GM20431 (cell line): ENCODE measurements around the gene KRTAP10-8.
"Not testable (repeated sequence)": the region's sequence is repeated elsewhere in the genome, so short reads cannot be mapped to it uniquely, and the experiment has no call there.

Source experiments
- in situ Hi-C: fragments of 300-500 bp; cut with MseI, MboI; formaldehyde crosslinking; loops from one replicate; pipeline ENCODE4 v1.15.0; 2020; ENCODE audit warnings: low sequenced_read_pairs; ENCODE audit not compliant: unreplicated experiment

Gene KRTAP10-8

GRCh38 chr21:44578371-44579055, 33.4 kb upstream of the KRTAP10-8 start:
- in situ Hi-C loops = no loop called here

GRCh38 chr21:44579056-44579832, 32.6 kb upstream of the KRTAP10-8 start:
- in situ Hi-C loops = no loop called here

- in situ Hi-C loops = no loop called here
These were observed 32.1 kb upstream of the KRTAP10-8 start for GRCh38 chr21:44579833-44580144.

- in situ Hi-C loops = not testable (repeated sequence)
These were observed 31.6 kb upstream of the KRTAP10-8 start, which contains the start of gene KRTAP10-5 for GRCh38 chr21:44580231-44580821. KRTAP10-5 (minus strand) TSS chr21:44580604; CDS start chr21:44580578, 26 bp downstream.

GRCh38 chr21:44581158-44581557, 30.7 kb upstream of the KRTAP10-8 start:
- in situ Hi-C loops = no loop called here

GRCh38 chr21:44582055-44582454, 29.8 kb upstream of the KRTAP10-8 start:
- in situ Hi-C loops = no loop called here

GRCh38 chr21:44583089-44583799, 28.6 kb upstream of the KRTAP10-8 start:
- in situ Hi-C loops = no loop called here

GRCh38 chr21:44583800-44584147, 28.1 kb upstream of the KRTAP10-8 start:
- in situ Hi-C loops = no loop called here

- in situ Hi-C loops = no loop called here
These were observed 26.0 kb upstream of the KRTAP10-8 start for GRCh38 chr21:44585892-44586291.

- in situ Hi-C loops = no loop called here
These were observed 22.8 kb upstream of the KRTAP10-8 start for GRCh38 chr21:44589094-44589493.

- in situ Hi-C loops = no loop called here
These were observed 22.1 kb upstream of the KRTAP10-8 start for GRCh38 chr21:44589586-44590305.

- in situ Hi-C loops = no loop called here
These were observed 21.6 kb upstream of the KRTAP10-8 start for GRCh38 chr21:44590311-44590721.

- in situ Hi-C loops = not testable (repeated sequence)
These were observed 20.7 kb upstream of the KRTAP10-8 start for GRCh38 chr21:44590897-44591800.

GRCh38 chr21:44591801-44592130, 20.1 kb upstream of the KRTAP10-8 start:
- in situ Hi-C loops = not testable (repeated sequence)

- in situ Hi-C loops = no loop called here
These were observed 19.2 kb upstream of the KRTAP10-8 start, which contains the start of gene KRTAP10-6 for GRCh38 chr21:44592446-44593311. KRTAP10-6 (minus strand) TSS chr21:44592505; CDS start chr21:44592484, 21 bp downstream.

- in situ Hi-C loops = no loop called here
These were observed 18.1 kb upstream of the KRTAP10-8 start for GRCh38 chr21:44593598-44594405.

- in situ Hi-C loops = no loop called here
These were observed 17.4 kb upstream of the KRTAP10-8 start for GRCh38 chr21:44594406-44594916.
